Panc1 (cell line): Measurements from ENCODE around the gene VSTM2L.

Source experiments
- POLR2AphosphoS5 ChIP-seq: IDR thresholded peaks from 2 replicates; pipeline ENCODE4 v1.6.1; 2012; ENCODE audit warnings: mild to moderate bottlenecking, low read depth, low read length, moderate library complexity
- REST ChIP-seq, 2 experiments: IDR thresholded peaks; 2 replicates each; pipeline ENCODE4 v1.6.1; 2011 to 2012; ENCODE audit warnings: low read depth in 2 of 2, control low read depth in 1 of 2, low read length in 1 of 2, mild to moderate bottlenecking in 1 of 2, moderate library complexity in 1 of 2; ENCODE audit not compliant: insufficient read depth in 1 of 2
- SIN3A ChIP-seq: IDR thresholded peaks from 2 replicates; pipeline ENCODE4 v1.6.1; 2012; ENCODE audit warnings: low read depth, mild to moderate bottlenecking, low read length, moderate library complexity, borderline replicate concordance; ENCODE audit not compliant: insufficient read depth
- TCF7L2 ChIP-seq: IDR thresholded peaks from 2 replicates; pipeline ENCODE4 v1.6.1; 2011; ENCODE audit warnings: mild to moderate bottlenecking, low read depth, low read length, inconsistent platforms
- TF ChIP-seq, protein P1 (sequence below): fragments of 450-650 bp; IDR thresholded peaks from 2 replicates; pipeline ENCODE4 v1.5.1; 2017; ENCODE audit warnings: mild to moderate bottlenecking

- TF ChIP-seq, protein P1, sequence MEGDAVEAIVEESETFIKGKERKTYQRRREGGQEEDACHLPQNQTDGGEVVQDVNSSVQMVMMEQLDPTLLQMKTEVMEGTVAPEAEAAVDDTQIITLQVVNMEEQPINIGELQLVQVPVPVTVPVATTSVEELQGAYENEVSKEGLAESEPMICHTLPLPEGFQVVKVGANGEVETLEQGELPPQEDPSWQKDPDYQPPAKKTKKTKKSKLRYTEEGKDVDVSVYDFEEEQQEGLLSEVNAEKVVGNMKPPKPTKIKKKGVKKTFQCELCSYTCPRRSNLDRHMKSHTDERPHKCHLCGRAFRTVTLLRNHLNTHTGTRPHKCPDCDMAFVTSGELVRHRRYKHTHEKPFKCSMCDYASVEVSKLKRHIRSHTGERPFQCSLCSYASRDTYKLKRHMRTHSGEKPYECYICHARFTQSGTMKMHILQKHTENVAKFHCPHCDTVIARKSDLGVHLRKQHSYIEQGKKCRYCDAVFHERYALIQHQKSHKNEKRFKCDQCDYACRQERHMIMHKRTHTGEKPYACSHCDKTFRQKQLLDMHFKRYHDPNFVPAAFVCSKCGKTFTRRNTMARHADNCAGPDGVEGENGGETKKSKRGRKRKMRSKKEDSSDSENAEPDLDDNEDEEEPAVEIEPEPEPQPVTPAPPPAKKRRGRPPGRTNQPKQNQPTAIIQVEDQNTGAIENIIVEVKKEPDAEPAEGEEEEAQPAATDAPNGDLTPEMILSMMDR, result no peak
- no peak for TF ChIP-seq POLR2AphosphoS5
- no peak for TF ChIP-seq REST (IDR thresholded peaks at IDR 0.05; ENCODE audit: insufficient read depth in 1 of 2, low read depth in 2 of 2, low read length in 1 of 2)
- no peak for TF ChIP-seq TCF7L2
- TF ChIP-seq SIN3A, result no peak
These were observed 45.8 kb upstream of the VSTM2L start for GRCh38 chr20:37856932-37857660.
